ENCODE measurements around the gene SEC61B. TPM values are rescaled to one million over a fixed set of nuclear protein-coding genes. Genes with fewer than 3 reads are reported as not detected.

SEC61B gene
- total RNA-seq, 6 experiments from 2014 or later, result 234 to 281 (median 252) TPM

DNA sequence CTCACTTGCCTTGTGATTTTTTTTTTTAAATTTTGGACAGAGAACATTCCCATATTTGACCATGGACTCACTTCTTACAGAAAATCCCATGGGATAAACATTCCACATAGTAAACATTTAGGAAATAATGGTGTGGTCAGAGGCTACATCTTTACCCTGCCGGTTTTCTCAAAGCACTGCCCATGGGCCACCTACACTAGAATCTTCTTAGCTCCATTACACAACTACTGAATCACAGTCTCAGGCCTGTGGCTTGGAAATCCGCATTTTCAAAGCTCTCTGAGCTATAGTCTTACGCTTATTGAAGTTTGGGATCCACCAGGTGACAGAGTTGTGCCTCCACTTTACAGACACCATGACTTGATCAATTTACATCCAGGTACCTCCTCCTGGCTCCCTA is 39.7 kb upstream of the SEC61B start:
- Mint-ChIP-seq H3K36me3 (ENCODE audit: low read depth) (no peaks in the 10 kb centered on the region), H3K27me3 (ENCODE audit: insufficient read depth) (peaks cover 5% of the 10 kb centered on the region), H3K27ac (no peak overlapping the region), H3K4me1 (ENCODE audit: low read depth) (peaks cover 22% of the 10 kb centered on the region), H3K9me3 (no peaks in the 10 kb centered on the region), H3K4me3 (no peak overlapping the region)
- TF ChIP-seq, protein P1, sequence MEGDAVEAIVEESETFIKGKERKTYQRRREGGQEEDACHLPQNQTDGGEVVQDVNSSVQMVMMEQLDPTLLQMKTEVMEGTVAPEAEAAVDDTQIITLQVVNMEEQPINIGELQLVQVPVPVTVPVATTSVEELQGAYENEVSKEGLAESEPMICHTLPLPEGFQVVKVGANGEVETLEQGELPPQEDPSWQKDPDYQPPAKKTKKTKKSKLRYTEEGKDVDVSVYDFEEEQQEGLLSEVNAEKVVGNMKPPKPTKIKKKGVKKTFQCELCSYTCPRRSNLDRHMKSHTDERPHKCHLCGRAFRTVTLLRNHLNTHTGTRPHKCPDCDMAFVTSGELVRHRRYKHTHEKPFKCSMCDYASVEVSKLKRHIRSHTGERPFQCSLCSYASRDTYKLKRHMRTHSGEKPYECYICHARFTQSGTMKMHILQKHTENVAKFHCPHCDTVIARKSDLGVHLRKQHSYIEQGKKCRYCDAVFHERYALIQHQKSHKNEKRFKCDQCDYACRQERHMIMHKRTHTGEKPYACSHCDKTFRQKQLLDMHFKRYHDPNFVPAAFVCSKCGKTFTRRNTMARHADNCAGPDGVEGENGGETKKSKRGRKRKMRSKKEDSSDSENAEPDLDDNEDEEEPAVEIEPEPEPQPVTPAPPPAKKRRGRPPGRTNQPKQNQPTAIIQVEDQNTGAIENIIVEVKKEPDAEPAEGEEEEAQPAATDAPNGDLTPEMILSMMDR (IDR thresholded peaks at IDR 0.05), result no peak
- no peak for DNase-seq

DNA sequence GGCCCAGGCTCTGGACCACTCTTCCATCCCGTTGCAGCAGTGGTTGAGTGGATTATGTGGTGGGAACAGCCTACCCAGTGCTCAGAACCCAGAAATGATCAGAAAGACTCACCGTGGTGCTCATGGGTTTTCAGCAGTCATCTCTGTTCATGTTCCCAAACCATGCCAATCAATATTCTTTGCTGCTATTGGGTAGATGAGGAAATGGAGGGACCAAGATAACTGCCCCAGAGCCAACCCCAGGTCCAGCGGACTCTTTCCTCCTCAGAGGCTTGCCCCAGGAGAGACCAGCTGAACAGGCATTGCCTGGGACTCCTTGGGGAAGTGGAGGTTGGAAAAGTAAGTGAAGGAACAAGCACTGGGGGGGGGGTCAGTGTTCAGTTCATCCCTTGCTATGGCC is 38.5 kb upstream of the SEC61B start:
- TF ChIP-seq, protein P1 (IDR thresholded peaks at IDR 0.05), result no peak
- Mint-ChIP-seq H3K36me3 (ENCODE audit: low read depth) (no peaks in the 10 kb centered on the region), H3K4me1 (ENCODE audit: low read depth) (peaks cover 22% of the 10 kb centered on the region), H3K4me3 (no peak overlapping the region), H3K9me3 (no peaks in the 10 kb centered on the region), H3K27me3 (ENCODE audit: insufficient read depth) (peaks cover 13% of the 10 kb centered on the region), H3K27ac (no peak overlapping the region)
- no peak for DNase-seq

DNA sequence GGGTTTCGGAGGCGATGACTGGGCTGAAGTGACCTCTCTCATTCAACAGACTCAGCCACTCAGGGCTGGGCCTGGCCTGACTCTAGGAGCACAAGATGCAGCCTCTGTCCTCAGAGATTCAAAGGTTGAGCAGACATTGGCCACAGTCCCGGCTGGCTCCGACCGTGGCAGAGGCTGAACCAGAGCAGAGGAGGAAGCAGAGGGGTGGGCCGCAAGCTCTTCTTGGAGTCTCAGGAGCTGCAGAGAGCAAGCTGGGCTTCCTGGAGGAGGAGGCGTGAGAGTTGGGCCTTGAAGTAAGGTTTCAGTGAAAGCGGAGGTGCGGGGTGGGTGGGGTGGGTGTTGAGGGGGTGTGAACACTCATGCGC is 38.0 kb upstream of the SEC61B start:
- no peak overlapping the region for H3K4me3 Mint-ChIP-seq
- no peaks in the 10 kb centered on the region for H3K36me3 Mint-ChIP-seq (ENCODE audit: low read depth)
- H3K27ac Mint-ChIP-seq, result no peak overlapping the region
- peaks cover 17% of the 10 kb centered on the region for H3K27me3 Mint-ChIP-seq (ENCODE audit: insufficient read depth)
- no peak for DNase-seq
- H3K9me3 Mint-ChIP-seq, result no peaks in the 10 kb centered on the region
- peaks cover 22% of the 10 kb centered on the region for H3K4me1 Mint-ChIP-seq (ENCODE audit: low read depth)
- TF ChIP-seq, protein P1 (IDR thresholded peaks at IDR 0.05), result no peak

DNA sequence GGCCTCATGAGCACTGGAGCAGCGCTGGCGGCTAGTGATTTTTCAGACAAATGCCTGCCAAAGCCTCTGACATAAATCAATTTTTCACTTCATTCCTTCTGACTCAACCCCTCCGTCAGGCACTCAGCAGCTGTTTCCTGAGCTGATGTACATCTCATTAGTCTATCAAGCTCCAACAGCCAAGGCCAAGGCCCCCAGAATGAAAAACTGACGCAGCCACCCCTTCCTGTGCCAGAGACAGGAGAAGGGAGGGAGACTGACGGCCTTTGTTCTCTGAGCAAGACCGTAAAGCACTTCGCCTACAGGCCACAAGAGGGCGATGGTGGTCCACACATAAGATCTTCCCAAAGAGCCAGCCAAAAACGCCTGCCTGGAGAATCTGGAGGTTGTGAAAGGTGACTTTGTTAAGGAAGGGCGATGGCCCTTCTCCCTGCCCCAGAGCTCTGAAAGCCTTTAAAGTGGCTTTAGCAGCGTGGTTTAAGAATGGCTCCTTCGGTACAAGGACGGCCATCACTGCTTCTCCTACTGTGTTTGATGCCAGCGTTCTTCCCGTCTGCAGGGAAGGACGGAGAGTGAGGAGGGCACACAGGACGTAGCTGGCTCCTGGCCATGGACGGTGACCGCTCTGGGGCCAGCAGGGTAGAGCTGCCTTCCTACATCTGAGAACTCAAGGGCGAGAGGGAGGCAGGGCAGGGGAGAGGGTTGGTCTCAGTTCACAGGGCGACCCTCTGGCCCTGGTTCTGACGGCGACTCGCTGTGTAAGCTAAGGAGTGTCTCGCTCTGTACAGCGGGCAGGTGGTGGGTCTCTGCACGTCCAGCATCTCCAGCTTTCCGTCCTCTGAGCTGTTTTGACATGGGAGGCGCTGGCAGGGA is 37.4 kb upstream of the SEC61B start:
- TF ChIP-seq, protein P1 (IDR thresholded peaks at IDR 0.05), result peak; percentile 95
- peak; percentile 76 for DNase-seq
- no peaks in the 10 kb centered on the region for H3K36me3 Mint-ChIP-seq (ENCODE audit: low read depth)
- H3K27ac Mint-ChIP-seq, result no peak overlapping the region
- H3K4me3 Mint-ChIP-seq, result peak overlapping the region; percentile 52; the same call in 1 of the 2 replicates
- peaks cover 22% of the 10 kb centered on the region for H3K4me1 Mint-ChIP-seq (ENCODE audit: low read depth)
- H3K27me3 Mint-ChIP-seq (ENCODE audit: insufficient read depth), result peaks cover 23% of the 10 kb centered on the region
- H3K9me3 Mint-ChIP-seq, result no peaks in the 10 kb centered on the region

DNA sequence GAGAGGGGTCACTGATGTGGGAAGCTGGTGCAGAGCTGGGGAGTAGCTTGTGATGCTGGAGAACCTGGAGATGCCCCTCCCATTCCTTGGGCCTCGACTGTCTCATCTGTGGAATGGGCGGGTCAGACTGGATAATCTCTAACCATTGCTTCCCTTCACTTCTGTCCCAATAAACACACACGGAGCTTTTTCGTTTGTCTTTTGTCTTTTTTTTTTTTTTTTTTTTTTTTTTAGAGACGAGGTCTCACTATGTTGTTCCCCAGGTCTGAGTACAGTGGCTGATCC is 36.8 kb upstream of the SEC61B start:
- H3K27ac Mint-ChIP-seq, result no peak overlapping the region
- DNase-seq, result no peak
- H3K4me3 Mint-ChIP-seq, result peak overlapping the region; percentile 52; the same call in 1 of the 2 replicates
- no peaks in the 10 kb centered on the region for H3K36me3 Mint-ChIP-seq (ENCODE audit: low read depth)
- TF ChIP-seq, protein P1 (IDR thresholded peaks at IDR 0.05), result no peak
- H3K9me3 Mint-ChIP-seq, result no peaks in the 10 kb centered on the region
- H3K27me3 Mint-ChIP-seq (ENCODE audit: insufficient read depth), result peaks cover 26% of the 10 kb centered on the region
- peaks cover 22% of the 10 kb centered on the region for H3K4me1 Mint-ChIP-seq (ENCODE audit: low read depth)

Data from HFFc6 (cell line).